Karpas-422 (cell line): Measurements from ENCODE around the gene VPS29. TPM values are rescaled to one million over a fixed set of nuclear protein-coding genes. Genes with fewer than 3 reads are reported as not detected.
"Not testable (repeated sequence)": the region's sequence is repeated elsewhere in the genome, so short reads cannot be mapped to it uniquely, and the experiment has no call there.

Experiments
- DNase-seq: peaks from one replicate; pipeline ENCODE4 v3.0.0-alpha.2; 2015
- H2AFZ ChIP-seq: fragments of 200-600 bp; sonication (generic); 2 replicates; pipeline ENCODE4 v1.6.1; 2014; ENCODE audit warnings: antibody characterized with exemption, low read length, mixed read lengths
- H3K27ac ChIP-seq: fragments of 200-600 bp; sonication (generic); 2 replicates; pipeline ENCODE4 v1.5.1; 2014; ENCODE audit warnings: mild to moderate bottlenecking, low read length, moderate library complexity
- H3K27me3 ChIP-seq: fragments of 200-600 bp; sonication (generic); 2 replicates; pipeline ENCODE4 v1.6.1; 2014; ENCODE audit warnings: low read length, mixed read lengths
- H3K36me3 ChIP-seq: fragments of 200-600 bp; sonication (generic); 2 replicates; pipeline ENCODE4 v1.6.1; 2014; ENCODE audit warnings: low read length, mixed read lengths; ENCODE audit not compliant: insufficient read depth
- H3K4me1 ChIP-seq: fragments of 200-600 bp; sonication (generic); 2 replicates; pipeline ENCODE4 v1.6.1; 2014; ENCODE audit warnings: mild to moderate bottlenecking, low read length, mixed read lengths
- H3K4me2 ChIP-seq: fragments of 200-600 bp; sonication (generic); 2 replicates; pipeline ENCODE4 v1.6.1; 2014; ENCODE audit warnings: low read length, low read depth, mild to moderate bottlenecking; ENCODE audit not compliant: poor library complexity, severe bottlenecking
- H3K4me3 ChIP-seq: fragments of 200-600 bp; sonication (generic); 2 replicates; pipeline ENCODE4 v1.5.1; 2014; ENCODE audit warnings: mild to moderate bottlenecking, antibody characterized with exemption, low read length, mixed read lengths
- H3K79me2 ChIP-seq: fragments of 200-600 bp; sonication (generic); 2 replicates; pipeline ENCODE4 v1.6.1; 2014; ENCODE audit warnings: mild to moderate bottlenecking, low read length, mixed read lengths
- H3K9ac ChIP-seq: fragments of 200-600 bp; sonication (generic); 2 replicates; pipeline ENCODE4 v1.6.0; 2014; ENCODE audit warnings: low read length
- H3K9me2 ChIP-seq: fragments of 200-600 bp; sonication (generic), shearing (Covaris generic); replicated peaks from 2 replicates; pipeline ENCODE4 v1.6.0; 2014; ENCODE audit warnings: mild to moderate bottlenecking, low read length, moderate library complexity; ENCODE audit not compliant: insufficient read depth
- H3K9me3 ChIP-seq: fragments of 300-700, 200-600 bp; sonication (generic); 2 replicates; pipeline ENCODE4 v1.6.1; 2014; ENCODE audit warnings: low read length, mixed read lengths
- H4K20me1 ChIP-seq: fragments of 200-600 bp; sonication (generic); 2 replicates; pipeline ENCODE4 v1.6.1; 2014; ENCODE audit warnings: mild to moderate bottlenecking, antibody characterized with exemption, low read length, low read depth; ENCODE audit not compliant: insufficient read depth
- total RNA-seq: library from RNA; depleted of rRNA; stranded (reverse); fragments of >200 nt; shearing (Covaris generic); gene quantifications from 2 replicates; pipeline ENCODE4 v1.2.3, GENCODE V29; 2014; ENCODE audit warnings: low replicate concordance

VPS29 gene
- total RNA-seq, 1 experiment from 2014 or later: 103 TPM

- Histone ChIP-seq H3K4me1 (peaks cover 42% of the 10 kb centered on the region), H3K9me2 (no peaks in the 10 kb centered on the region), H3K79me2 (peaks cover 85% of the 10 kb centered on the region), H4K20me1 (0 out of 2 replicates have a peak, but pooled peaks cover 5% of the 10 kb centered on the region), H3K36me3 (peaks cover 6% of the 10 kb centered on the region; the same call in 1 of the 2 replicates), H3K4me3 (peak within 1 kb of the TSS; percentile 90), H3K9me3 (no peaks in the 10 kb centered on the region), H2AFZ (peak within 1 kb of the TSS; percentile 32; the same call in 1 of the 2 replicates), H3K9ac (peak within 1 kb of the TSS; percentile 98), H3K27ac (peak within 1 kb of the TSS; percentile 92), H3K4me2 (peak within 1 kb of the TSS; percentile 96), H3K27me3 (no peaks in the 10 kb centered on the region)
- peak; percentile 99 for DNase-seq
Observed at GRCh38 chr12:110468214-110469048, 33.5 kb downstream of the VPS29 start, which contains the start of the genes FAM216A and GPN3. TSS of gene FAM216A (plus strand) at chr12:110468845. CDS start at chr12:110468876, 31 bp downstream. TSS of gene GPN3 (minus strand) at chr12:110468257. CDS start at chr12:110468203, 54 bp downstream.

- H3K4me2 ChIP-seq: peak overlapping the region; percentile 96
- peaks cover 85% of the 10 kb centered on the region for H3K79me2 ChIP-seq
- DNase-seq: no peak
- H3K9me2 ChIP-seq: no peaks in the 10 kb centered on the region
- no peaks in the 10 kb centered on the region for H3K9me3 ChIP-seq
- H2AFZ ChIP-seq: no peak overlapping the region
- H3K36me3 ChIP-seq: 0 out of 2 replicates have a peak, but pooled peaks cover 4% of the 10 kb centered on the region
- no peaks in the 10 kb centered on the region for H3K27me3 ChIP-seq
- peak overlapping the region; percentile 69 for H3K27ac ChIP-seq
- H3K9ac ChIP-seq: peak overlapping the region; percentile 83
- 0 out of 2 replicates have a peak, but pooled peaks cover 5% of the 10 kb centered on the region for H4K20me1 ChIP-seq
- peaks cover 36% of the 10 kb centered on the region for H3K4me1 ChIP-seq
- H3K4me3 ChIP-seq: peak overlapping the region; percentile 90
Observed at GRCh38 chr12:110467847-110468213, 34.1 kb downstream of the VPS29 start.

GRCh38 chr12:110466791-110467190 is 35.1 kb downstream of the VPS29 start:
- no peak overlapping the region for H2AFZ ChIP-seq
- peaks cover 83% of the 10 kb centered on the region for H3K79me2 ChIP-seq
- no peaks in the 10 kb centered on the region for H3K27me3 ChIP-seq
- H3K9ac ChIP-seq: peak overlapping the region; percentile 83
- 0 out of 2 replicates have a peak, but pooled peaks cover 4% of the 10 kb centered on the region for H3K36me3 ChIP-seq
- peaks cover 28% of the 10 kb centered on the region for H3K4me1 ChIP-seq
- H3K4me2 ChIP-seq: peak overlapping the region; percentile 96
- H3K9me3 ChIP-seq: no peaks in the 10 kb centered on the region
- peak overlapping the region; percentile 69 for H3K27ac ChIP-seq
- peak overlapping the region; percentile 90 for H3K4me3 ChIP-seq
- 0 out of 2 replicates have a peak, but pooled peaks cover 5% of the 10 kb centered on the region for H4K20me1 ChIP-seq
- H3K9me2 ChIP-seq: no peaks in the 10 kb centered on the region
- peak; percentile 60 for DNase-seq

GRCh38 chr12:110465765-110466164 is 36.1 kb downstream of the VPS29 start:
- H3K27me3 ChIP-seq, H3K4me2 ChIP-seq, H3K9me3 ChIP-seq, DNase-seq, H3K9me2 ChIP-seq, H3K27ac ChIP-seq, H3K36me3 ChIP-seq, H3K4me3 ChIP-seq, H2AFZ ChIP-seq, H4K20me1 ChIP-seq: not testable (repeated sequence)
- Histone ChIP-seq H3K4me1 (peaks cover 28% of the 10 kb centered on the region), H3K9ac (peak overlapping the region; percentile 83; the same call in 1 of the 2 replicates), H3K79me2 (peaks cover 78% of the 10 kb centered on the region)

- Histone ChIP-seq H3K27ac (no peak overlapping the region), H3K9me2 (no peaks in the 10 kb centered on the region), H3K27me3 (no peaks in the 10 kb centered on the region), H3K36me3 (peaks cover 9% of the 10 kb centered on the region; the same call in 1 of the 2 replicates), H3K79me2 (peaks cover 77% of the 10 kb centered on the region), H3K4me1 (peaks cover 21% of the 10 kb centered on the region), H3K9me3 (no peaks in the 10 kb centered on the region), H2AFZ (no peak overlapping the region), H3K4me2 (no peak overlapping the region), H3K9ac (no peak overlapping the region), H4K20me1 (0 out of 2 replicates have a peak, but pooled peaks cover 5% of the 10 kb centered on the region), H3K4me3 (no peak overlapping the region)
- no peak for DNase-seq
Observed at GRCh38 chr12:110465024-110465423, 36.9 kb downstream of the VPS29 start.

DNA sequence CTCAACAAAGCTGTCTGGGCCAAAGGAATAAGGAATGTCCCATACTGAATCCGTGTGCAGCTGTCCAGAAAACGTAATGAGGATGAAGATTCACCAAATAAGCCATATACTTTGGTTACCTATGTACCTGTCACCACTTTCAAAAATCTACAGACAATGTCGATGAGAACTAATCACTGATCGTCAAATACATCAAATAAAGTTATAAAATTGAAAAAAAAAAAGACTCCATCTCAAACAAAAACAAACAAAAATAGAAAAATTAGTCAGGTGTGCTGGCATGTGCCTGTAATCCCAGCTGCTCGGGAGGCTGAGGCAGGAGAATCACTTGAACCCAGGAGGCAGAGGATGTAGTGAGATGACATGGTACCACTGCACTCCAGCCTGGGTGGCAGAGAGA is 40.7 kb downstream of the VPS29 start:
- H4K20me1 ChIP-seq, H3K4me3 ChIP-seq, H3K27ac ChIP-seq, H3K9me2 ChIP-seq, H3K27me3 ChIP-seq, H3K9ac ChIP-seq, H3K4me2 ChIP-seq, DNase-seq, H3K9me3 ChIP-seq, H2AFZ ChIP-seq: not testable (repeated sequence)
- Histone ChIP-seq H3K4me1 (peaks cover 29% of the 10 kb centered on the region), H3K36me3 (peaks cover 23% of the 10 kb centered on the region; the same call in 1 of the 2 replicates), H3K79me2 (peaks cover 46% of the 10 kb centered on the region)

DNA sequence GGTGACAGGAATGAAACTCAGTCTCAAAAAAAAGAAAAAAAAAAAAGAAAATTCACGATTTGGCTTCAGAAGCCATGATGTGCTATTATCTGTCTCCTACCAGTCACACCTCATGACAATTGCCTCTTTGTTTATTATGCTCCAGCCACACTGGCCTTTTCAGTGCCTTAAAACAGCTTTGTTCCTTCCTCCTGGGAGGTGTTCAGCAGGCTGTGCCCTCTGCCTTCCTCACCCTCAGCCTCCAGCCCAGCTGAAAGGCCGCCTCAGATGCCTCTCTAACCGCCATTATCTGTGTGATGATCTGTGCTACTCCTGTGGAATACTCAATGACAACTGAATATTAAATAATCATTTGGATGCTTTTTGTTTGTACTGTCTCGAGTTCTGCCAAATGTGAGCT is 43.2 kb downstream of the VPS29 start:
- Histone ChIP-seq H3K79me2 (peaks cover 28% of the 10 kb centered on the region), H3K9me2 (no peaks in the 10 kb centered on the region), H3K4me2 (no peak overlapping the region), H3K9me3 (no peaks in the 10 kb centered on the region), H3K36me3 (peaks cover 30% of the 10 kb centered on the region; the same call in 1 of the 2 replicates), H3K4me3 (no peak overlapping the region), H3K4me1 (peaks cover 33% of the 10 kb centered on the region), H4K20me1 (no peaks in the 10 kb centered on the region), H2AFZ (no peak overlapping the region), H3K27me3 (no peaks in the 10 kb centered on the region), H3K27ac (no peak overlapping the region), H3K9ac (no peak overlapping the region)
- no peak for DNase-seq

DNA sequence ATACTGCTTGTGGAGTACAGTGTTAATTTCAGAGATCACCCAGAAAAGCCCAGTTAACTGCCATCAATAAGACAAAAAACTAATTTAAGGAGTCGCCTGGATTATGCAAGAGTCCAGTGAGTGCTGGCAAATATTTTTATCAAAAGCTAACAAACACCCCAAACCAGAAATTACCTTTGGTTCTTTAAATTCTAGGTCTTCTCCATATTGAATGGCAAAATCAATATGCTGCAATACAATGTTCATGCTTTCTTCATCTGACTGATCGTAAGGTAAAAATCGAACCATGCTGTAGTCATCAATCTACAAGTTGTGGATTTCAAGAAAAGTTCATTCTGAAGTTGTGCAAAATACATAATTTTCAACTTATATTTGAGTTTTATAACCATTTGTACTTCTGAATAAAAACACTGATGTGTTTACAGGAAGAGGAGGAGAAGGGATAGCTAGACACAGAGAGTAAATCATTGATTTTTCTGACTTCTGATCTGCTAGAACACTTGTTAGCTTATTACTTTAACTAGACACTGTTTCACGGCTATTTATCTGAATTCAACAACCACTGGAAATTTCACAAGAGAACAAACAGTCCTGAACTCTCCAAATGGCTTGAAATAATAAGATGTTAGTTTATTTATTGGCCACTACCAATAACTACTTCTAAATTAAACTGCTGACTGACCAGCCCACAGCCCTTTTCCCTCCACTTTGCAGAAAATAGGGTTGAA is 48.2 kb downstream of the VPS29 start:
- Histone ChIP-seq H3K79me2 (peaks cover 17% of the 10 kb centered on the region), H2AFZ (no peak overlapping the region), H3K36me3 (peaks cover 39% of the 10 kb centered on the region), H3K4me2 (no peak overlapping the region), H3K27me3 (no peaks in the 10 kb centered on the region), H3K9me3 (no peaks in the 10 kb centered on the region), H4K20me1 (0 out of 2 replicates have a peak, but pooled peaks cover 8% of the 10 kb centered on the region), H3K9me2 (no peaks in the 10 kb centered on the region), H3K27ac (0 out of 2 replicates have a peak overlapping the region, but pooled peaks have one; percentile 2), H3K4me3 (no peak overlapping the region), H3K4me1 (peaks cover 44% of the 10 kb centered on the region), H3K9ac (no peak overlapping the region)
- no peak for DNase-seq
